ENCODE data around the gene TBC1D22B.
"Not testable (repeated sequence)": the region's sequence is repeated elsewhere in the genome, so short reads cannot be mapped to it uniquely, and the experiment has no call there.

The TBC1D22B gene

DNA sequence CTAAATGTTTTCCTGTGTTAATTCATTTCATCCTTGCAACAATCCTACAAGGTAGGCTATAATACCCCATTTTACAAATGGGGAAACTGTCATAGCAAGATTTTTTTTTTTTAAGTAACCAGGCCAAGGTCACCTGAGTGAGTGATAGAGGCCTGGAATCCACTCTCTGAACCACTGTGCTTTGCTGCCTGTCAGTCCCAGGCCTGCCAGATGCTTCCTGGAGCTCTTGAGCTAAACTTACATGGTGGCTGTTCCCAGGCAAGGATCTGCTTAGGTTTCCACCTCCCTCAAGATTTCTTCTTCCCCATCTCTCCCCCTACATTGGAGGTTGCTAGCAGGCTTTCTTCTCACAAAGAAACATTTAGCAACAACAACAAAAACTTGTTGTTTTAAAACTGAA, 63.5 kb downstream of the TBC1D22B start:
- Mint-ChIP-seq H3K27ac (peak overlapping the region; percentile 15), H3K9me3 (no peaks in the 10 kb centered on the region), H3K36me3 (no peaks in the 10 kb centered on the region), H3K4me3 (no peak overlapping the region), H3K27me3 (no peaks in the 10 kb centered on the region), H3K4me1 (peaks cover 3% of the 10 kb centered on the region)
- ATAC-seq (ENCODE audit: low read depth) (no peak), DNase-seq (ENCODE audit: low spot score in 2 of 2) (no peak)

DNA sequence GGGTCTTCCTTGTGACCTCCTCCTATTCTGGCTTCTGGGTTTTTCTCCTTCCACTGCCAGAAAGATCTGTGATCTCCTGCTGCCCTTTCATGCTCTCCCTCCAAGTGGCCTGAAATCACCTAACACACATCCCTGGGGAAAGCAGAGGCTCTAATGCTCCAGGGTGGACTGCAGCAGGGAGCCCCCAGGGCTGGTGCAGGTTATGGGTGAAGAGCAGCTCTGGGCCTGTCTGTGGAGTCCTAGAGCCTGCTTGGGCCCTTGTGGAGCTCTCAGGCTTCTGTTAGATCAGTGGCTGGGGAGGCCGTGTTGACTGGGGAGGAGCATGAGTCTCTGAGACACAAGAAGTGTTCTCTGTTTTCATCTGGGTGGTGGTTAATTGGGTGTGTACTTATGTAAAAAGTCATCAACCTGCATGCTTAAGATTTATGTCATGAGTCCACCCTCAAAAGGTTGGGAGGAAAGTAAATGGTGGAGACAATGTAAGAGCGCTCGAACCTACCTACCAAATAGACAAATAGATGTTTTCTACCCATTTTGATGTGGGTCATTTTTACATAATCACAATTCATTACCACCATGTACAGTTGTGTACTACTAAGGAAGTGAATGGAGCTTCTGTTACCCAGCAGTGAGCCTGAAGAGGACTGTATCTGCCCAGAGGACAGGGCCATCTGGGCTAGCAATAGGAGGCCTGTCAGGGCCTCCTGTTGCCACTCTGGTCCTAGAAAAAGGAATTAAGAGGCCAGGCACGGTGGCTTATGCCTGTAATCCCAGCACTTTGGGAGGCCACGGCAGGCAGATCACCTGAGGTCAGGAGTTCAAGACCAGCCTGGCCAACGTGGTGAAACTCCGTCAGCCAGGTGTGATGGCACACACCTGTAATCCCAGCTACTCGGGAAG, 64.2 kb downstream of the TBC1D22B start:
- Mint-ChIP-seq H3K27me3 (no peaks in the 10 kb centered on the region), H3K9me3 (no peaks in the 10 kb centered on the region), H3K4me3 (no peak overlapping the region), H3K36me3 (peaks cover under 1% of the 10 kb centered on the region), H3K27ac (peak overlapping the region; percentile 15), H3K4me1 (peaks cover 3% of the 10 kb centered on the region)
- DNase-seq (ENCODE audit: low spot score in 2 of 2) (no peak), ATAC-seq (ENCODE audit: low read depth) (no peak)

DNA sequence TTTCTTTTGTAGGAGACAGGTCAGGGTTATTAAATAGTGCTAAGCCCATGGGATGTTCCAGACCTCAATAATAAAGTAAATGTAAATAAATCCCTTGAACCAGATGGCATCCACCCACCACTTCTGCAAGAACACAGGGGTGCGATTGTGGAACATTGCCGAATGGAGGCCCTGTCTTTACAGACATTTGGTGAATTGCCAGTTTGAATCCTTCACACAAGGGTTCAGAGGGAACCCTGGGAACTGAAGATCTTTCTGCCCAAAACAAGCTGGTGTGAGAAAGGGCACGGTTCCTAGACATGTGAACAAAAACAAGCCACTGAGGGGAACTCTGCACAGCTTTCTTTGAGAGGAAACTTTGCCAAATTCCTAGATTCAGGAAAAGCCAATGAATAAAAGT, 66.0 kb downstream of the TBC1D22B start:
- peaks cover 2% of the 10 kb centered on the region for H3K36me3 Mint-ChIP-seq
- H3K27ac Mint-ChIP-seq: no peak overlapping the region
- H3K9me3 Mint-ChIP-seq: no peaks in the 10 kb centered on the region
- no peak for DNase-seq (ENCODE audit: low spot score in 2 of 2)
- H3K27me3 Mint-ChIP-seq: no peaks in the 10 kb centered on the region
- ATAC-seq (ENCODE audit: low read depth): no peak
- H3K4me3 Mint-ChIP-seq: no peak overlapping the region
- peaks cover 3% of the 10 kb centered on the region for H3K4me1 Mint-ChIP-seq

DNA sequence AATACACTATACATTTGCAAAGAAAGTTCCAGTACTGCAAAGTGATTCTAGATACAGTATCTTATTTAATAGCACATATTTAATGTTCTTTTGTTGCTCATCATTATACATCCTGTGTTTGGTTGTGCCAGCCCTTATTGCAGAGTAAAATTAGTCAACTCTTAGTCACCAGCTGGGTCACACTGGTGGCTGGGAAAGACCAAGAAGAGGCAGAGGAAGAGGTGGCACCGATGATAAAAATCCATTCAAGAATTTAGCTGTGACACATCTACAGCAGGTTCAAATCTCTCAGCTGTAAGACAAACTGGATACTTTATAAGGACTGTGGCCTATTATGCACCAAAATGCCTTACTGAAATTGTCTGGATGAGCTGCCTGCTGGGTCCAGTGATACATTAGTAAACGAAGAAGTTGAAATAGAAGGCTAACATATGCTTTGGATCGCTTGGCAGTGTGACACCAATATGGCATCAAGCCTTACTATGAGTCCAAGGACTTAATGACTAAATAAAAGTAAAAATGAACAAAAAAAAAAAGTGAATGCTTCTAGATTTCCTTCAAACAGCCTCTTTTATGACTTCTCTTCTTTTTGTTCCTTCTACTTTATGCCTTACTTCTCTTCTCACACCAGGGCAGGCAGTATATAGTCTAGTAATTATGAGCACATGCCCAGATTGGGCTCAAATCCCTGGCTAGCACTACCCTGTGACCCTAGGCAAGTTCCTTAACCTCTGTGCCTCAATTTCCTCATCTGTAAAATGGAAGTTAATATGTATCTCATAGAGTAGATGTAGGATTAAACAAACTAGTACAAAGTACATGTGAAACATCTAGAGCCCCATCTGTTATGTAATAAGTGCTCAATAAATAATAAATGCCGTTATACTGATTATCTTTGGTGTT, 66.8 kb downstream of the TBC1D22B start:
- no peak for DNase-seq (ENCODE audit: low spot score in 2 of 2)
- H3K4me3 Mint-ChIP-seq: no peak overlapping the region
- no peak for ATAC-seq (ENCODE audit: low read depth)

DNA sequence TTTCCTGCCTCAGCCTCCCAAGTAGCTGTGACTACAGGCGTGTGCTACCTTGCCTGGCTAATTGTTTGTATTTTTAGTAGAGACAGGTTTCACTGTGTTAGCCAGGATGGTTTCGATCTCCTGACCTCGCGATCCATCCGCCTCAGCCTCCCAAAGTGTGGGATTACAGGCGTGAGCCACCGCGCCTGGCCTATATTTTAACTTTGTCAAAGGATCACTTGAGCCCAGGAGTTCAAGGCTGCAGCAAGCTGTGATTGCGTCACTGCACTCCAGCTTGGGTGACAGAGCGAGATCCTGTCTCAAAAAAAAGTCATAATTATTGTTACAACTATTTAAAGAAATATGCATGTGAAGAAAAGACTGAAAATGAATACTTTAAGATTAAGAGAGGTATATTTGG, 72.8 kb downstream of the TBC1D22B start:
- not testable (repeated sequence) for H3K9me3 Mint-ChIP-seq; ATAC-seq (ENCODE audit: low read depth); H3K4me1 Mint-ChIP-seq; DNase-seq (ENCODE audit: low spot score in 2 of 2); H3K27ac Mint-ChIP-seq; H3K36me3 Mint-ChIP-seq; H3K4me3 Mint-ChIP-seq; H3K27me3 Mint-ChIP-seq

More for the DNA sequence above, 66.8 kb downstream of the TBC1D22B start:
- peaks cover 4% of the 10 kb centered on the region for H3K36me3 Mint-ChIP-seq
- H3K9me3 Mint-ChIP-seq: no peaks in the 10 kb centered on the region
- H3K27me3 Mint-ChIP-seq: no peaks in the 10 kb centered on the region
- H3K27ac Mint-ChIP-seq: no peak overlapping the region
- peaks cover 3% of the 10 kb centered on the region for H3K4me1 Mint-ChIP-seq

DNA sequence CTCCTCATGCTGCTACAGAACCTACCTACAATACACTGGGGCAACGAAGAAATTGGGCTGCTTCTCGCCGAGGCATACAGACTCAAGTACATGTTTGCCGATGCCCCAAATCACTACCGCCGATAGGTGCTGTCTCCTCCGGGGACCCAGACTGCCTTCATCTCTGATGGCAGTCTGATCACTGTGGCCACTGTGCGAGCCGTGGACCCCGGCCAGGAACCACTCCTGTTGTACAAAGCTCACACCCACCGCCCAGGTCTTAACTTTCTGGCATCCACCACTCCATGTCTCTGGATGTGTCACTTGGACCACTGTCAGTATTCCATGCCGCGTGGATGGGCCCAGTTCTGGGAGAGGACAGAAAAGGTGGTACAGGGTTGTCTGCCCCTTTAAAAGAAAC, 73.5 kb downstream of the TBC1D22B start:
- Mint-ChIP-seq H3K4me1 (no peaks in the 10 kb centered on the region), H3K27me3 (no peaks in the 10 kb centered on the region), H3K36me3 (peaks cover 8% of the 10 kb centered on the region), H3K9me3 (no peaks in the 10 kb centered on the region), H3K27ac (no peak overlapping the region), H3K4me3 (no peak overlapping the region)
- no peak for DNase-seq (ENCODE audit: low spot score in 2 of 2)
- no peak for ATAC-seq (ENCODE audit: low read depth)

DNA sequence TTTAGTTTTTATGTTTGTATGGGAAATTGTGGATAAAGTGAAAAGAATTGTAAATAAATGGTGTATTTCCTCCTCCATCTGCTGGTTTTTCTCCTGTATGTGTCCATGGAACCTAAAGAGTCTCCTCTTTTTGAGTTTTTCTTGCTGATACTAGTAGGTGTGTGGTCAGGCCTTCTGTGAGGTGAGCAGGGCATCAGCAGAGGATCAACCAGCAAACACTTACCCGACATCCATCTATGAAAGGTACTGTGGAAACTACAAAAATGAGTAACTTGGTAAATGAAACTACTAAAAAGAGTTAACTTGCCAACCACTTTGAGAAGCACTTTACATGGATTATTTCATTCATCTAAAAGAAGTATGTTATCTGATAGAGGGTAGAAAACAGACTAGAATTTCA, 75.3 kb downstream of the TBC1D22B start:
- no peaks in the 10 kb centered on the region for H3K9me3 Mint-ChIP-seq
- H3K27me3 Mint-ChIP-seq: no peaks in the 10 kb centered on the region
- no peak for ATAC-seq (ENCODE audit: low read depth)
- H3K27ac Mint-ChIP-seq: no peak overlapping the region
- H3K4me1 Mint-ChIP-seq: no peaks in the 10 kb centered on the region
- no peak for DNase-seq (ENCODE audit: low spot score in 2 of 2)
- H3K36me3 Mint-ChIP-seq: peaks cover 7% of the 10 kb centered on the region
- no peak overlapping the region for H3K4me3 Mint-ChIP-seq

DNA sequence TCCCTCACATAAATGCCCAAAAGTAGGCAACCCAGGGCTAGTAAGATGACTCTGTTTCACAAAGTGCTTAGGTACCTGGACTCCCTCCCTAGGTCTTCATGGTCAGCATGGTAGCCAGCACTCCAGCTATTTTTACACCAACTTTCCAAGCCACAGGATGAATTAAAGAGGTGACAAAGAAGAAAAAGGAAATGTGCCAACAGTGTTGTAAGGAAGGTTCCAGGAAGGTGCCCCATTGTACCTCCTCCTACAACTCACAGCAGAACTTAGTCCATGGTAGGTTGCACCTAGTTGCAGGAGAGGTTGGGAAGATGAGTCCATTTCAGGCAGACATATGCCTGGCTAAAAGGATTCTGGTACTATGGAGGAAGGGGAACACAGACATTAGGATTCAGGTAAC, 76.5 kb downstream of the TBC1D22B start:
- peaks cover 7% of the 10 kb centered on the region for H3K36me3 Mint-ChIP-seq
- DNase-seq (ENCODE audit: low spot score in 2 of 2) (no peak), ATAC-seq (ENCODE audit: low read depth) (no peak)
- H3K4me1 Mint-ChIP-seq: no peaks in the 10 kb centered on the region
- H3K27ac Mint-ChIP-seq: no peak overlapping the region
- no peaks in the 10 kb centered on the region for H3K27me3 Mint-ChIP-seq
- H3K4me3 Mint-ChIP-seq: no peak overlapping the region
- no peaks in the 10 kb centered on the region for H3K9me3 Mint-ChIP-seq

DNA sequence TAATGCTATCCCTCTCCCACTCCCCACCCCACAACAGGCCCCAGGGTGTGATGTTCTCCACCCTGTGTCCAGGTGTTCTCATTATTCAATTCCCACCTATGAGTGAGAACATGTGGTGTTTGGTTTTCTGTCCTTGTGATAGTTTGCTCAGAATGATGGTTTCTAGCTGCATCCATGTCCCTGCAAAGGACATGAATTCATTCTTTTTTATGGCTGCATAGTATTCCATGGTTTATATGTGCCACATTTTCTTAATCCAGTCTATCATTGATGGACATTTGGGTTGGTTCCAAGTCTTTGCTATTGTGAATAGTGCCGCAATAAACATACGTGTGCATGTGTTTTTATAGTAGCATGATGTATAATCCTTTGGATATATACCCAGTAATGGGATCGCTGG, 80.7 kb downstream of the TBC1D22B start:
- H3K4me1 Mint-ChIP-seq; H3K27ac Mint-ChIP-seq; DNase-seq (ENCODE audit: low spot score in 2 of 2); ATAC-seq (ENCODE audit: low read depth); H3K4me3 Mint-ChIP-seq; H3K27me3 Mint-ChIP-seq; H3K36me3 Mint-ChIP-seq; H3K9me3 Mint-ChIP-seq: not testable (repeated sequence)

DNA sequence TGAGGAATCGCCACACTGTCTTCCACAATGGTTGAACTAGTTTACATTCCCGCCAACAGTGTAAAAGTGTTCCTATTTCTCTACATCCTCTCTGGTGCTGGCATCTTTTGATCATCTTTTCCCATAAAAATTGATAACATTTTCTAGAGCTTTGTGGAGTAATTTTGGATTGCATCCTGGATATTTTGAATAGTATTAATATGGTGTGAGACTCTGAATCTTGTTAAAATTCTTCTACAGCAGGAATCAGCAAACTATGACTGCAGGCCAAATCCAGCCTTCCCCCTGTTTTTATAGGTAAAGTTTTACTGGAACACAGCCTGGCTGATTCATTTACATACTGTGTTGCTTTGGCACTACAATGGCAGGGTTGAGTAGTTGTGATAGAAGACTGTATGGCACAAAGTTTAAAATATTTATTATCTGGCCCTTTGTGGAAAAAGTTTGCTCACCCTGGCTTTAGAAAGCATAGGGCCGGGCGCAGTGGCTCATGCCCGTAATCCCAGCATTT, 81.2 kb downstream of the TBC1D22B start:
- no peak for DNase-seq (ENCODE audit: low spot score in 2 of 2)
- no peak overlapping the region for H3K4me3 Mint-ChIP-seq
- H3K4me1 Mint-ChIP-seq: no peaks in the 10 kb centered on the region
- peaks cover 1% of the 10 kb centered on the region for H3K27me3 Mint-ChIP-seq
- no peak overlapping the region for H3K27ac Mint-ChIP-seq
- no peak for ATAC-seq (ENCODE audit: low read depth)
- H3K9me3 Mint-ChIP-seq: no peaks in the 10 kb centered on the region
- H3K36me3 Mint-ChIP-seq: peaks cover 2% of the 10 kb centered on the region

DNA sequence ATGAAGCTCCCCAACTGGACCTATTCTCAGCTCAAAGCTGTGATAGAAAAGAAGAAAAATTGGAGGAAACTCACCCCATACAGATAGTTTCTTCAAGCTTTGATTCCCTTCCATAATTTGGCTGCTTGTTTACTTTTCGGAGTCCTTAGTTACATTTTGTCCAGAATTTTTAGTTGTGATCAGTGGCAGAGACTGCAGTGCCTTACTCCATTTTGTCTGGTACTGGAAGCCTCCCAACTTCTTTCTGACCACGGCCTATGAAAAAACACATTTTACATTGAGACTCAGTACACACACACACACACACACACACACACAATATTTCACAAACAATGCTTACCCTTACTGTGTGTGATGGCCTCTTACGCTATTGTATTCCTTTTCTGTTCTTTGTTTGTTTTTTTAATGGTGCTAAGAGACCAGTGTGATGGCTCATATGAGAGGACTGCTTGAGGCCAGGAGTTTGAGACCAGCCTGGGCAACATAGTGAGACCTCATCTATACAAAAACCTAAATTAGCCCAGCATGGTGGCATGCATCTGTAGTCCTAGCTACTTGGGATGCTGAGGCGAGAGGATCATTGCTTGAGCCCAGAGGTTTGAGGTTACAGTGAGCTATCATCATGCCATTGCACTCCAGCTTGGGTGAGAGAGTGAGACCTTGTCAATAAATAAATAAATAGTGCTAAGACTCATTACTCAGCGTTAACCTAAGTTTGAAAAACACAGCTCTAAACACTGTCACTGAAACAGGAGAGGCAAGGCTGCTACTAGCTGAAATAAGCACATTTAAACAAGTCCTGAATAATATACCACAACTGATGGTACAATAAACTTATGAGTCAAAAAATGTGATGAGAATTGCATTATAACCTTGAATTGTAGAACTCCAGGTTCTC, 82.4 kb downstream of the TBC1D22B start:
- peaks cover 4% of the 10 kb centered on the region for H3K27me3 Mint-ChIP-seq
- ATAC-seq (ENCODE audit: low read depth) (no peak), DNase-seq (ENCODE audit: low spot score in 2 of 2) (no peak)
- H3K4me3 Mint-ChIP-seq: no peak overlapping the region
- H3K4me1 Mint-ChIP-seq: no peaks in the 10 kb centered on the region
- no peak overlapping the region for H3K27ac Mint-ChIP-seq
- H3K36me3 Mint-ChIP-seq: peaks cover 2% of the 10 kb centered on the region
- H3K9me3 Mint-ChIP-seq: no peaks in the 10 kb centered on the region

DNA sequence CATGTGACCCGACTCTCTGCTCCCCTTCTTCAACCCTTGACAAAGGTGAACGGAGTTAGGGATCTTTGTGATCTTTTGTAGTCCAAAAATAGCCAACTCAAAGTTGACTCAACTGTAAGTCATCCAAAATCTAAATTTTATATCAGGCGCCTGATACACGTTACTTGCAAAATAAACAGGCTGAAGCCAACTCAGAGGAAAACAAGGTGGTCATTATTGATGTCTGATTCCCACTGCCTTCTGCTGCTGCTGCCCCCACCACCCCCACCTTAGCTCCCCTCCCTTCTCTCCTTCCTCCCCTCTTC, 83.0 kb downstream of the TBC1D22B start:
- ATAC-seq (ENCODE audit: low read depth) (no peak), DNase-seq (ENCODE audit: low spot score in 2 of 2) (no peak)
- no peak overlapping the region for H3K4me3 Mint-ChIP-seq
- H3K27me3 Mint-ChIP-seq: peaks cover 4% of the 10 kb centered on the region
- H3K9me3 Mint-ChIP-seq: no peaks in the 10 kb centered on the region
- peaks cover 2% of the 10 kb centered on the region for H3K36me3 Mint-ChIP-seq
- H3K4me1 Mint-ChIP-seq: no peaks in the 10 kb centered on the region
- no peak overlapping the region for H3K27ac Mint-ChIP-seq

DNA sequence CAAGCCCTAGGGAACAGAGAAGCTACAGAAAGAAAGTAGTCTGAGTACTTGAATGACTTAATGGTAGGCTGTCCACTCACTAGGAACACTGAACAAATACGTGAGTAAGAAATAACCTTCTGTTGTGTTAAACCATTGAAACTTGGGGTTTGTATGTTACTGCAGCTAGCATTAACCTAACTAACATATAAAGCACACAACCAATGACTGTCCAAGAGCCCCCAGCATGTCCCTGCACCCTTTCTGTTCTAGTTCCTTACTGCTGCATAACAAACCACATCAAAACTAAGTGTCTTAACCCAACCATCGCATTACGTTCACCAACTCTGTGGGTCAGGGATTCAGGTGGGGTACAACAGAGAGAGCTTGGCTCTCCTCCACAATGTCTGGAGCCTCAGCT, 85.7 kb downstream of the TBC1D22B start:
- DNase-seq (ENCODE audit: low spot score in 2 of 2) (no peak), ATAC-seq (ENCODE audit: low read depth) (no peak)
- H3K9me3 Mint-ChIP-seq: no peaks in the 10 kb centered on the region
- peaks cover 2% of the 10 kb centered on the region for H3K36me3 Mint-ChIP-seq
- peaks cover 4% of the 10 kb centered on the region for H3K27me3 Mint-ChIP-seq
- no peak overlapping the region for H3K27ac Mint-ChIP-seq
- H3K4me3 Mint-ChIP-seq: no peak overlapping the region
- no peaks in the 10 kb centered on the region for H3K4me1 Mint-ChIP-seq
